Gastrocnemius medialis (tissue), 4 donors: ENCODE measurements around the gene PLSCR3.

Source experiments
- CTCF ChIP-seq, 5 experiments: fragments of 450-650 bp in 3 of 5; fragments of 200-600 bp in 2 of 5; sonication (generic) in 2 of 5; IDR thresholded peaks in 4 of 5; conservative IDR thresholded peaks in 1 of 5; 1 replicate in 4 of 5; 2 replicates in 1 of 5; pipeline ENCODE4 v1.5.1; 2016 to 2019; ENCODE audit warnings: antibody characterized with exemption in 5 of 5, mild to moderate bottlenecking in 3 of 5, moderate library complexity in 3 of 5
- POLR2A ChIP-seq, 2 donors: fragments of 450-650 bp; IDR thresholded peaks; one replicate each; pipeline ENCODE4 v1.6.1; 2017; ENCODE audit warnings: antibody characterized with exemption in 2 of 2, mild to moderate bottlenecking in 2 of 2, moderate library complexity in 2 of 2

DNA sequence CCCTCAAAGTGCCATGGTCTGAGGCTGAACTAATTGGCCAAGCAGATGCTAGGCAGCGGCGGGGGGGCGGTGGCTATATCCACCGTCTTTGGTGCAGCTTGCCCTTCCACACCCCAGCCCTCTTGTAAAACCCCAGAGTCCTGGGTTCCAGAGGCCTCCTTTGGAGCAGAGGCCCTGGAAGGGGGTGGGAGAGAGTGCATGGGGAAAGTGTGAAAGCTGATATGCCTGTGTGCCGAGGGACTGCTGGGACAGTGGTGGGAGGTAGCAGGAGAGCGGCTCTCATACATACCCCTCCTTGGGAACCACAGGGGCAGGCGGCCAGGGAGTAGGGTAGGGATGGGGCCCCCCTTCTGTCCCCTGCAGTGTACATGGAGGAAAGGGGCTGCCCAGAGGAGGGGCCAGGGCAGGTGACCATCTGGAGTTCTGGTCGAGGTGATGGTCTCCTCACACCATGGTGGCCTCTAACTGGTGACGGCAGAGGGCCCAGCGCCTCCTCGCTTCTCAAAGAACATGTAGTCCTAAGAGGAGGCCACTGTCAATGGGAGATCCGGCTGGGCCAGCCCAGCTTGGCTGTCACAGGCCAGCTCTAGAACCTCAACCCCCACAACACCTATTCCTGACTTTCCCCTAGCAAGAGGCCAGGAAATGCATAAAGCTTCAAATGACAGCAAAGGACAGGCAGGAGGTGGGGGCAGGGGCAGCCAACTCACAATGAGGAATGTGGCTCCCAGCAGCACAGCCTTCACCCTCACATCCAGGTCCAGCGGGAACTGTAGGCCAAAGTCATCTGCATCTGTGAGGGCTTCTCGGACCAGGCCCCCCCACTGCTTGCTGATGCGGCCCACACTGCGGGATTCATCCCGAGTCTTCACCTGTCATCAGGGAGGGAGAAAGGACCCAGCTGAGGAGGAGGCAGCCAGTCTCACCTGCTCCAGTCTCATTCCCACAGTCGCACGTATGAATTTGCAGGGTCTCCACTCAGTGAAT, 4.1 kb downstream of the PLSCR3 start:
- no peak for TF ChIP-seq CTCF (IDR thresholded peaks at IDR 0.05 in 4 of 5, conservative IDR thresholded peaks at IDR 0.05 in 1 of 5)
- TF ChIP-seq POLR2A (IDR thresholded peaks at IDR 0.05): no peak
